Astrocyte (in vitro differentiated cells and primary cell): ENCODE results near the gene DCDC2C.

Source experiments
- EZH2 ChIP-seq: IDR thresholded peaks from 2 replicates; pipeline ENCODE4 v1.6.1; 2012; ENCODE audit warnings: mild to moderate bottlenecking, low read length, inconsistent platforms; ENCODE audit not compliant: insufficient read depth
- TF ChIP-seq, protein P1 (sequence below): IDR thresholded peaks from 2 replicates; pipeline ENCODE4 v1.5.1; 2011; ENCODE audit warnings: low read depth, mild to moderate bottlenecking, inconsistent platforms, low read length, moderate library complexity; ENCODE audit not compliant: insufficient read depth

GRCh38 chr2:3774336-3774735 is 71.0 kb downstream of the DCDC2C start:
- TF ChIP-seq, protein P1, sequence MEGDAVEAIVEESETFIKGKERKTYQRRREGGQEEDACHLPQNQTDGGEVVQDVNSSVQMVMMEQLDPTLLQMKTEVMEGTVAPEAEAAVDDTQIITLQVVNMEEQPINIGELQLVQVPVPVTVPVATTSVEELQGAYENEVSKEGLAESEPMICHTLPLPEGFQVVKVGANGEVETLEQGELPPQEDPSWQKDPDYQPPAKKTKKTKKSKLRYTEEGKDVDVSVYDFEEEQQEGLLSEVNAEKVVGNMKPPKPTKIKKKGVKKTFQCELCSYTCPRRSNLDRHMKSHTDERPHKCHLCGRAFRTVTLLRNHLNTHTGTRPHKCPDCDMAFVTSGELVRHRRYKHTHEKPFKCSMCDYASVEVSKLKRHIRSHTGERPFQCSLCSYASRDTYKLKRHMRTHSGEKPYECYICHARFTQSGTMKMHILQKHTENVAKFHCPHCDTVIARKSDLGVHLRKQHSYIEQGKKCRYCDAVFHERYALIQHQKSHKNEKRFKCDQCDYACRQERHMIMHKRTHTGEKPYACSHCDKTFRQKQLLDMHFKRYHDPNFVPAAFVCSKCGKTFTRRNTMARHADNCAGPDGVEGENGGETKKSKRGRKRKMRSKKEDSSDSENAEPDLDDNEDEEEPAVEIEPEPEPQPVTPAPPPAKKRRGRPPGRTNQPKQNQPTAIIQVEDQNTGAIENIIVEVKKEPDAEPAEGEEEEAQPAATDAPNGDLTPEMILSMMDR, result no peak
- no peak for TF ChIP-seq EZH2
